ENCODE data around the gene USO1. TPM values are rescaled to one million over a fixed set of nuclear protein-coding genes. Genes with fewer than 3 reads are reported as not detected.
"Not testable (repeated sequence)": the region's sequence is repeated elsewhere in the genome, so short reads cannot be mapped to it uniquely, and the experiment has no call there.

Gene USO1
- total and polyA plus RNA-seq, 2 of the 13 experiments (the other 11 are each of a cell fraction or from before 2014, with no cell fraction given) = 52.2 to 87.7 TPM

- H3K36me3 ChIP-seq (replicated peaks in 1 of 2; ENCODE audit: control insufficient read depth in 1 of 2, insufficient read depth in 2 of 2, low read length in 2 of 2); H3K9me3 ChIP-seq (ENCODE audit: low read length); H3K27me3 ChIP-seq (ENCODE audit: control insufficient read depth in 1 of 2, insufficient read depth in 2 of 2, low read length in 2 of 2); H2AFZ ChIP-seq (ENCODE audit: low read length); ATAC-seq; BruUV-seq (replicated peaks); in situ Hi-C loops (cut with HindIII; ENCODE audit: extremely low pct_ligation_motif_present, low pct_unique_long_range_greater_than_20kb); FAIRE-seq; DNase-seq (ENCODE audit: low spot score); CTCF ChIA-PET (ENCODE audit: low intra/inter-chr PET ratio, low total read pairs); intact Hi-C loops (cut with micrococcal nuclease; ENCODE audit: unreplicated experiment): not testable (repeated sequence)
- WGBS (ENCODE audit: low lambda C conversion rate) = 17% methylated on average over 20 of the region's 20 CpGs
- POLR2A ChIA-PET = interaction anchor here (0.6 to 3.1 kb wide), 5 partner anchors 18 to 212 kb away, joined by 3 to 43 read pairs (median 3); partner anchors contain the start of genes G3BP2, PPEF2, RCHY1 and THAP6
- H4K20me1 ChIP-seq (ENCODE audit: insufficient read depth, low read length) = peaks cover 11% of the 10 kb centered on the region
- peak overlapping the region; percentile 98 for H3K27ac ChIP-seq (ENCODE audit: extremely low read length, insufficient read depth, low read length)
- TF ChIP-seq KDM2A (CRISPR knock-in tag; IDR thresholded peaks at IDR 0.05; ENCODE audit: borderline replicate concordance, low read depth) = 0 out of 2 replicates have a peak, but pooled peaks have one; percentile 29
- 0 out of 2 replicates have a peak, but pooled peaks have one; percentile 4 for TF ChIP-seq SAP130 (CRISPR knock-in tag; IDR thresholded peaks at IDR 0.05; ENCODE audit: low read depth)
- peak overlapping the region; percentile 74 for H3K4me2 ChIP-seq (ENCODE audit: low read depth, low read length)
- H3K4me1 ChIP-seq (ENCODE audit: insufficient read depth, low read length) = peaks cover 57% of the 10 kb centered on the region
- peak overlapping the region; percentile 76 to 87 (median 83) for H3K4me3 ChIP-seq (replicated peaks in 1 of 3; ENCODE audit: insufficient read depth in 1 of 3, low read depth in 2 of 3, low read length in 3 of 3)
- peaks cover 83% of the 10 kb centered on the region for H3K79me2 ChIP-seq (ENCODE audit: insufficient read depth, low read length)
- peak overlapping the region; percentile 99 for H3K9ac ChIP-seq (ENCODE audit: insufficient read depth, low read depth, low read length)
Measured at GRCh38 chr4:75725942-75726538, 1.7 kb downstream of the USO1 start.

GRCh38 chr4:75726577-75726976, 2.2 kb downstream of the USO1 start:
- Histone ChIP-seq H3K4me3 (replicated peaks in 1 of 3; ENCODE audit: insufficient read depth in 1 of 3, low read depth in 2 of 3, low read length in 3 of 3) (peak overlapping the region; percentile 76 to 87 (median 83); a peak in 5 of 6 replicates), H3K36me3 (replicated peaks in 1 of 2; ENCODE audit: control insufficient read depth in 1 of 2, insufficient read depth in 2 of 2, low read length in 2 of 2) (no peaks in the 10 kb centered on the region), H3K4me1 (ENCODE audit: insufficient read depth, low read length) (peaks cover 57% of the 10 kb centered on the region), H3K27ac (ENCODE audit: extremely low read length, insufficient read depth, low read length) (no peak overlapping the region), H3K9ac (ENCODE audit: insufficient read depth, low read depth, low read length) (peak overlapping the region; percentile 99), H3K4me2 (ENCODE audit: low read depth, low read length) (peak overlapping the region; percentile 74), H3K9me3 (ENCODE audit: low read length) (no peaks in the 10 kb centered on the region), H3K27me3 (ENCODE audit: control insufficient read depth in 1 of 2, insufficient read depth in 2 of 2, low read length in 2 of 2) (no peaks in the 10 kb centered on the region; a peak in 1 of 5 replicates), H2AFZ (ENCODE audit: low read length) (no peak overlapping the region), H4K20me1 (ENCODE audit: insufficient read depth, low read length) (peaks cover 11% of the 10 kb centered on the region), H3K79me2 (ENCODE audit: insufficient read depth, low read length) (peaks cover 86% of the 10 kb centered on the region)
- ChIA-PET CTCF (ENCODE audit: low intra/inter-chr PET ratio, low total read pairs) (no interaction called here), POLR2A (interaction anchor here (0.6 to 1.6 kb wide), 3 partner anchors 10 to 23 kb away, joined by 3 read pairs; no protein-coding TSS in a partner anchor)
- intact Hi-C loops (cut with micrococcal nuclease; ENCODE audit: unreplicated experiment) = no loop called here
- 84% methylated on average over 3 of the region's 3 CpGs for WGBS (ENCODE audit: low lambda C conversion rate)
- in situ Hi-C loops (cut with HindIII; ENCODE audit: extremely low pct_ligation_motif_present, low pct_unique_long_range_greater_than_20kb) = no loop called here
- ATAC-seq (no peak), DNase-seq (ENCODE audit: low spot score) (no peak), FAIRE-seq (no peak)
- no TSS peak for BruUV-seq (replicated peaks)
- TF ChIP-seq ZNF496 (CRISPR knock-in tag; IDR thresholded peaks at IDR 0.05; ENCODE audit: insufficient replicate concordance) = no peak
- no peak for TF ChIP-seq PTBP1 (IDR thresholded peaks at IDR 0.05; ENCODE audit: low read depth, low read length, poor library complexity, severe bottlenecking)
- TF ChIP-seq PAF1 (CRISPR knock-in tag; IDR thresholded peaks at IDR 0.05) = no peak
- TF ChIP-seq HCFC1 (IDR thresholded peaks at IDR 0.05; ENCODE audit: low read depth, low read length) = no peak
- no peak for TF ChIP-seq ZEB1 (IDR thresholded peaks at IDR 0.05; ENCODE audit: insufficient replicate concordance, low read depth)
- TF ChIP-seq, protein P1, sequence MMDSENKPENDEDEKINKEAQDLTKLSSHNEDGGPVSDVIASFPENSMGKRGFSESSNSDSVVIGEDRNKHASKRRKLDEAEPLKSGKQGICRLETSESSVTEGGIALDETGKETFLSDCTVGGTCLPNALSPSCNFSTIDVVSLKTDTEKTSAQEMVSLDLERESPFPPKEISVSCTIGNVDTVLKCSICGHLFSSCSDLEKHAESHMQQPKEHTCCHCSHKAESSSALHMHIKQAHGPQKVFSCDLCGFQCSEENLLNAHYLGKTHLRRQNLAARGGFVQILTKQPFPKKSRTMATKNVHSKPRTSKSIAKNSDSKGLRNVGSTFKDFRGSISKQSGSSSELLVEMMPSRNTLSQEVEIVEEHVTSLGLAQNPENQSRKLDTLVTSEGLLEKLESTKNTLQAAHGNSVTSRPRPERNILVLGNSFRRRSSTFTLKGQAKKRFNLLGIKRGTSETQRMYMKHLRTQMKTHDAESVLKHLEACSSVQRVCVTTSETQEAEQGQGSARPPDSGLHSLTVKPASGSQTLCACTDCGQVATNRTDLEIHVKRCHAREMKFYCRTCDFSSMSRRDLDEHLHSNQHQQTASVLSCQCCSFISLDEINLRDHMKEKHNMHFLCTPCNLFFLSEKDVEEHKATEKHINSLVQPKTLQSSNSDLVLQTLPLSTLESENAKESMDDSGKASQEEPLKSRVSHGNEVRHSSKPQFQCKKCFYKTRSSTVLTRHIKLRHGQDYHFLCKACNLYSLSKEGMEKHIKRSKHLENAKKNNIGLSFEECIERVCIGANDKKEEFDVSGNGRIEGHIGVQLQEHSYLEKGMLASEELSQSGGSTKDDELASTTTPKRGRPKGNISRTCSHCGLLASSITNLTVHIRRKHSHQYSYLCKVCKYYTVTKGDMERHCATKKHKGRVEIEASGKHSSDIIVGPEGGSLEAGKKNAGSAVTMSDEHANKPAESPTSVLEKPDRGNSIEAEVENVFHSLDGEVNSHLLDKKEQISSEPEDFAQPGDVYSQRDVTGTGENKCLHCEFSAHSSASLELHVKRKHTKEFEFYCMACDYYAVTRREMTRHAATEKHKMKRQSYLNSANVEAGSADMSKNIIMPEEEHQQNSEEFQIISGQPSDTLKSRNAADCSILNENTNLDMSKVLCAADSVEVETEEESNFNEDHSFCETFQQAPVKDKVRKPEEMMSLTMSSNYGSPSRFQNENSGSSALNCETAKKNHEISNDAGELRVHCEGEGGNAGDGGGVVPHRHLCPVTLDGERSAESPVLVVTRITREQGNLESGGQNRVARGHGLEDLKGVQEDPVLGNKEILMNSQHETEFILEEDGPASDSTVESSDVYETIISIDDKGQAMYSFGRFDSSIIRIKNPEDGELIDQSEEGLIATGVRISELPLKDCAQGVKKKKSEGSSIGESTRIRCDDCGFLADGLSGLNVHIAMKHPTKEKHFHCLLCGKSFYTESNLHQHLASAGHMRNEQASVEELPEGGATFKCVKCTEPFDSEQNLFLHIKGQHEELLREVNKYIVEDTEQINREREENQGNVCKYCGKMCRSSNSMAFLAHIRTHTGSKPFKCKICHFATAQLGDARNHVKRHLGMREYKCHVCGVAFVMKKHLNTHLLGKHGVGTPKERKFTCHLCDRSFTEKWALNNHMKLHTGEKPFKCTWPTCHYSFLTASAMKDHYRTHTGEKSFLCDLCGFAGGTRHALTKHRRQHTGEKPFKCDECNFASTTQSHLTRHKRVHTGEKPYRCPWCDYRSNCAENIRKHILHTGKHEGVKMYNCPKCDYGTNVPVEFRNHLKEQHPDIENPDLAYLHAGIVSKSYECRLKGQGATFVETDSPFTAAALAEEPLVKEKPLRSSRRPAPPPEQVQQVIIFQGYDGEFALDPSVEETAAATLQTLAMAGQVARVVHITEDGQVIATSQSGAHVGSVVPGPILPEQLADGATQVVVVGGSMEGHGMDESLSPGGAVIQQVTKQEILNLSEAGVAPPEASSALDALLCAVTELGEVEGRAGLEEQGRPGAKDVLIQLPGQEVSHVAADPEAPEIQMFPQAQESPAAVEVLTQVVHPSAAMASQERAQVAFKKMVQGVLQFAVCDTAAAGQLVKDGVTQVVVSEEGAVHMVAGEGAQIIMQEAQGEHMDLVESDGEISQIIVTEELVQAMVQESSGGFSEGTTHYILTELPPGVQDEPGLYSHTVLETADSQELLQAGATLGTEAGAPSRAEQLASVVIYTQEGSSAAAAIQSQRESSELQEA (CRISPR knock-in tag; IDR thresholded peaks at IDR 0.05; ENCODE audit: not compliant biosample characterization) = no peak
- no peak for TF ChIP-seq ZFP1 (CRISPR knock-in tag; IDR thresholded peaks at IDR 0.05)
